BLaER1 treated with 17β-estradiol and CSF1 and Interleukin-3, amounts not matched to agents 10 nM and 100 nM (cell line): ENCODE results near the gene CFD.
"Not testable (repeated sequence)": the region's sequence is repeated elsewhere in the genome, so short reads cannot be mapped to it uniquely, and the experiment has no call there.

Experiments
- H3K27ac ChIP-seq, 11 experiments: shearing (Covaris generic); formaldehyde crosslinking; 2 replicates each; pipeline ENCODE4 v1.8.1; 2022
- H3K27me3 ChIP-seq, 11 experiments: shearing (Covaris generic); formaldehyde crosslinking; 2 replicates each; pipeline ENCODE4 v1.8.1; 2022
- H3K36me3 ChIP-seq, 11 experiments: shearing (Covaris generic); formaldehyde crosslinking; 2 replicates each; pipeline ENCODE4 v1.8.1; 2022
- H3K4me1 ChIP-seq, 10 experiments: shearing (Covaris generic); formaldehyde crosslinking; 2 replicates each; pipeline ENCODE4 v1.8.1; 2022
- H3K4me2 ChIP-seq, 11 experiments: shearing (Covaris generic); formaldehyde crosslinking; 2 replicates each; pipeline ENCODE4 v1.8.1; 2022
- H3K4me3 ChIP-seq, 10 experiments: shearing (Covaris generic); formaldehyde crosslinking; 2 replicates each; pipeline ENCODE4 v1.8.1; 2022
- H3K9ac ChIP-seq, 11 experiments: shearing (Covaris generic); formaldehyde crosslinking; 2 replicates each; pipeline ENCODE4 v1.8.1; 2022
- H3K9me3 ChIP-seq, 11 experiments: shearing (Covaris generic); formaldehyde crosslinking; replicated peaks in 1 of 11; 2 replicates each; pipeline ENCODE4 v1.8.1; 2022
- H4K20me1 ChIP-seq, 11 experiments: shearing (Covaris generic); formaldehyde crosslinking; 2 replicates each; pipeline ENCODE4 v1.8.1; 2022
- Cebpa-rat ChIP-seq, 11 experiments: shearing (Covaris generic); IDR thresholded peaks; 2 replicates each; pipeline ENCODE4 v1.8.1; 2022

The CFD gene

DNA sequence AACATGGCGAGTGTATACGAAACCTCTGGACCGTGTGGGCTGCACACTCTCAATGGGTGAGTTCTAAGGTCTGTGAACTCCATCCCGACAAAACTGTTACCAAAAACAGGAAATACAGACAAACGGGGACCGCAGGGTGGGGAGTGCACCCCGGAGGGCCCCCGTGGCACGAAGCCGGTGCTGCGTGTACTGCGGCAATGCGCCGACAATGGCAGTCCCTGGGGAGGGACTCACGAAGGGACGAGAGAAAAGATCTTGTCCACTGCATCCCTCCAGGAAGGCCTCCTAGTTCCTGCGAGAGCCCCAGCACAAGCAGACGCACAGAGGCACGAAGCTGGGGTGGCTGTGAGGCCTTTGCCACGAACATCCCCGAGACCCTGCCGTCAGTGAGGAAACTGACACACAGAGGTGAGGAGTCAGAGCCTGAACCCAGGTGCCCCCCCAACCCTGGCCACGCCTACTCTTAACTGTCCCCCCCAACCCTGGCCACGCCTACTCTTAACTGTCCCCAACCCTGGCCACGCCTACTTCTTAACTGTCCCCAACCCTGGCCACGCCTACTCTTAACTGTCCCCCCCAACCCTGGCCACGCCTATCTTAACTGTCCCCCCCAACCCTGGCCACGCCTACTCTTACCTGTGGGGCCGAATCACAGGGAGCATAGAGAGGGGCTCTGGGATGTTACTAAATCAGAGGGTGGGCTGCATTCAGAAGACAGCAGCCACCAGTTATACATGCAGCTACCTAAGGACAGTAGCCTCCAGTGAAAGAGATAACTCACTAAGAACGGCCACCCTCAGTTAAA, 29.3 kb downstream of the CFD start:
- Histone ChIP-seq H3K9me3 (no peaks in the 10 kb centered on the region), H3K4me1 (peaks cover 6 to 17% (median 10%) of the 10 kb centered on the region in 10 experiments; a peak in 18 of 20 replicates), H3K36me3 (peaks cover 62 to 75% (median 73%) of the 10 kb centered on the region in 11 experiments), H3K4me3 (no peak overlapping the region), H3K27me3 (no peaks in the 10 kb centered on the region), H3K9ac (no peak overlapping the region), H3K4me2 (no peak overlapping the region), H3K27ac (no peak overlapping the region), H4K20me1 (peaks cover 0 to 80% (median 33%) of the 10 kb centered on the region in 11 experiments; a peak in 15 of 22 replicates)
- TF ChIP-seq Cebpa-rat (IDR thresholded peaks at IDR 0.05), result no peak

DNA sequence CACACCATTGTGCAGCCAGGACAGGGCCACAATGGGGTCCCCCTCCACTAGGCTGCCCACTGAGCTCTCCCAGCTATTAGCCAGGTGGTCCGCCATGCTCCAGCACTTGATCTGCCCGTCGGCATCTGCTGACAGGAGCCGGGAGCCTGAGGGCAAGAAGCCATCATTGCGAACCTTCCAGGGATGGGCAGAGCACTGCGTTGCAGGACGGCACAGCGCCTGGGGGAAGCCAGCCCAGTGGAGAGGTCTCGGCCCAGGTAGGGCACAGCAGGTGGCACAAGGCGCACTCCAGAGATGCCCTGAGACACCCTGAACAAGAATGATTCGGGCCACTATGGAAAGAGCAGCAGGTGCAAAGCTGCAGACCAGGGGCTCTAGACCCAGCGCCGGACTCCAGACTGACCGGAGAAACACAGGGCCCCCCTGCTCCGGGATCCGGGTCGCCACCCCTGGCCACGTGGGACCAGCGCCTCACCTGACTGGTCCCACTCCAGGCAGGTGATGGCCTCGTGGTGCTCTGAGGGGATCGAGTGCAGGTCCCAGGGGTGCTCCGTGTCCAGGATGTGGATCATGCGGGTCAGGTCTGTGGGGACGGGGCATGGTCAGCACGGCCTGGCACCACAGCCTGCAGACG, 30.3 kb downstream of the CFD start:
- Histone ChIP-seq H3K36me3 (peaks cover 52 to 65% (median 63%) of the 10 kb centered on the region in 11 experiments), H3K4me2 (no peak overlapping the region), H3K4me1 (peaks cover 6 to 25% (median 13%) of the 10 kb centered on the region in 10 experiments; a peak in 18 of 20 replicates), H4K20me1 (peaks cover 0 to 71% (median 33%) of the 10 kb centered on the region in 11 experiments; a peak in 15 of 22 replicates), H3K9me3 (no peaks in the 10 kb centered on the region), H3K27me3 (no peaks in the 10 kb centered on the region), H3K4me3 (no peak overlapping the region), H3K27ac (no peak overlapping the region), H3K9ac (0 out of 22 replicates have a peak overlapping the region, but pooled peaks of 1 of the 11 experiments have one; percentile 3)
- TF ChIP-seq Cebpa-rat (IDR thresholded peaks at IDR 0.05), result no peak

DNA sequence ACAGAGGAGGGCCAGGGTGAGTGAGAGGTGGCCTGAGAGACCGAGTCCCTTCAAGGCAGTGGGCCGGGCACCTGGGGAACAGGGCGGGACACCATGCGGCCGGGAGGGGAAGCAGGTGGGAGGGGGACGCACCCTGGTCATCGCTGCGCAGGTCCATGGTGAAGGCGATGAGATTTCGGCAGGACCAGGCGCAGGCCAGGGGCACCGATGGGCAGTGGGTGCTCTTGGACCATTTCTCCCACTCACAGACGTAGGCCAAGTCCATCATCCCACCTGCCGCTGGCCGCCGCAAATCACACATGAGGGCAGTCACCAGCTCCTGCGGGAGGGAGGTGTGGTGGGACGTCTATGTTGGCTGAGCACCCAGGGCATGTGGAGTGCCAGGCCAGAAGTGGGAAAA, 31.4 kb downstream of the CFD start:
- no peaks in the 10 kb centered on the region for H3K9me3 ChIP-seq
- no peak for TF ChIP-seq Cebpa-rat (IDR thresholded peaks at IDR 0.05)
- peaks cover 6 to 25% (median 13%) of the 10 kb centered on the region in 10 experiments; a peak in 18 of 20 replicates for H3K4me1 ChIP-seq
- H3K27me3 ChIP-seq, result no peaks in the 10 kb centered on the region
- H4K20me1 ChIP-seq, result peaks cover 0 to 61% (median 33%) of the 10 kb centered on the region in 11 experiments; a peak in 15 of 22 replicates
- peak overlapping the region in 2 of 11 experiments; percentile 25 to 86; a peak in 1 of 22 replicates for H3K4me2 ChIP-seq
- H3K4me3 ChIP-seq, result no peak overlapping the region
- peaks cover 42 to 57% (median 53%) of the 10 kb centered on the region in 11 experiments for H3K36me3 ChIP-seq
- peak overlapping the region in 4 of 11 experiments; percentile 18 to 34 (median 24); a peak in 3 of 22 replicates for H3K9ac ChIP-seq
- H3K27ac ChIP-seq, result no peak overlapping the region

DNA sequence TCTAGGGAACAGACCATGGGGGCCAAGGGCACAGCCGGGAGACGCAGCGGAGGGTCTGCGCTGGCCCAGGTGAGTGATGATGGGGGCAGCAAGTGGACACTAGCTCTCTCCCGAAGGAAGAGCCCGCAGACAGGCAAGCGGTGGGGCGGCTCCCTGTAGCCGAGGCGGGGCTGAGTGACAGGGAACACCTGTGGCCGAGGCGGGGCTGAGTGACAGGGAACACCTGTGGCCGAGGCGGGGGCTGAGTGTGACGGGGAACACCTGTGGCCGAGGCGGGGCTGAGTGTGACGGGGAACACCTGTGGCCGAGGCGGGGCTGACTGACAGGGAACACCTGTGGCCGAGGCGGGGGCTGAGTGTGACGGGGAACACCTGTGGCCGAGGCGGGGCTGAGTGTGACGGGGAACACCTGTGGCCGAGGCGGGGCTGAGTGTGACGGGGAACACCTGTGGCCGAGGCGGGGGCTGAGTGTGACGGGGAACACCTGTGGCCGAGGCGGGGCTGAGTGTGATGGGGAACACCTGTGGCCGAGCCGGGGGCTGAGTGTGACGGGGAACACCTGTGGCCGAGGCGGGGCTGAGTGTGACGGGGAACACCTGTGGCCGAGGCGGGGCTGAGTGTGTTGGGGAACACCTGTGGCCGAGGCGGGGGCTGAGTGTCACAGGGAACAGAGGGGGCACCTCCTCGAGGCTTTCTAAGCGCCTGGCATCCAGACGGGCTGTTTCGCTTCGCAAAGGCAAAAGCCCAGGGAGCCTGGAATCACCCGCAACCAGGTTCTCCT, 32.1 kb downstream of the CFD start:
- peak overlapping the region; percentile 84 to 93 (median 88) for H3K4me2 ChIP-seq
- H3K4me3 ChIP-seq, result peak overlapping the region; percentile 71 to 90 (median 78)
- H3K27ac ChIP-seq, result peak overlapping the region in 9 of 11 experiments; percentile 90 to 97 (median 95); a peak in 15 of 22 replicates
- not testable (repeated sequence) for H3K9me3 ChIP-seq, H3K27me3 ChIP-seq
- peaks cover 42 to 57% (median 51%) of the 10 kb centered on the region in 11 experiments for H3K36me3 ChIP-seq
- H3K9ac ChIP-seq, result peak overlapping the region; percentile 91 to 97 (median 93)
- H4K20me1 ChIP-seq, result peaks cover 0 to 59% (median 33%) of the 10 kb centered on the region in 11 experiments; a peak in 15 of 22 replicates
- peaks cover 6 to 25% (median 13%) of the 10 kb centered on the region in 10 experiments; a peak in 18 of 20 replicates for H3K4me1 ChIP-seq

DNA sequence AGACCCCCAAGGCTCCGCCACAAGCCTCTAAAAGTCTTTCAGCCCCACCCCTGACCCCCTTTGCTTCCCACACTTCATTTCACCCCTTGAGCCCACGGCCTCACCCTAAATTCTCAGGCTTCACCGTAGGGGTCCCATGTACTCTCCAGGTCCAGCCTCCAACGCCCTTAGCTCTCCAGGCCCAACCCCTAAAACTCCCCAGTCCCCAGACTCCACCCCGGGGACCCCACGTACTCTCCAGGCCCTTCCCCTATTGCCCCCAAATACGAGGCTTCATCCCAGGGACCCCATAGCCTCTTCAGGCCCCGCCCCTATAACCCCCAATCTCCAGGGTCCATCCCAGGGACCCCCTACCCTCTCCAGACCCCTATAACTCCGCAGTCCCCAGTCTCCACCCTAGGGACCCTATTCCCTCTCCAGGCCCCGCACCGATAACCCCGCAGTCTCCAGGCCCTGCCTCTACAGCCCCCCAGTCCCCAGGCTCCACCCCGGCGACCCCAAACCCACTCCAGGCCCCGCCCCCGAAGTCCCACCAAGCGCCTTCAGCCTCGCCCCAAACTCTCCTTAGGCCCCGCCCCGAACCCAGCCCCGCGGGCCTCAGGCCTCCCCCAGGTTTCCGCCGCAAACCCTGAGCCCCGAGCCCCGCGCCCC, 32.9 kb downstream of the CFD start:
- Histone ChIP-seq H3K27me3 (no peaks in the 10 kb centered on the region), H3K9me3 (no peaks in the 10 kb centered on the region), H4K20me1 (peaks cover 0 to 57% (median 33%) of the 10 kb centered on the region in 11 experiments; a peak in 15 of 22 replicates), H3K4me1 (peaks cover 6 to 25% (median 13%) of the 10 kb centered on the region in 10 experiments; a peak in 18 of 20 replicates), H3K9ac (peak overlapping the region; percentile 91 to 97 (median 93)), H3K36me3 (peaks cover 42 to 57% (median 51%) of the 10 kb centered on the region in 11 experiments), H3K27ac (peak overlapping the region; percentile 90 to 97 (median 95)), H3K4me2 (peak overlapping the region; percentile 84 to 93 (median 88)), H3K4me3 (peak overlapping the region; percentile 71 to 90 (median 78))
- TF ChIP-seq Cebpa-rat (IDR thresholded peaks at IDR 0.05), result no peak

DNA sequence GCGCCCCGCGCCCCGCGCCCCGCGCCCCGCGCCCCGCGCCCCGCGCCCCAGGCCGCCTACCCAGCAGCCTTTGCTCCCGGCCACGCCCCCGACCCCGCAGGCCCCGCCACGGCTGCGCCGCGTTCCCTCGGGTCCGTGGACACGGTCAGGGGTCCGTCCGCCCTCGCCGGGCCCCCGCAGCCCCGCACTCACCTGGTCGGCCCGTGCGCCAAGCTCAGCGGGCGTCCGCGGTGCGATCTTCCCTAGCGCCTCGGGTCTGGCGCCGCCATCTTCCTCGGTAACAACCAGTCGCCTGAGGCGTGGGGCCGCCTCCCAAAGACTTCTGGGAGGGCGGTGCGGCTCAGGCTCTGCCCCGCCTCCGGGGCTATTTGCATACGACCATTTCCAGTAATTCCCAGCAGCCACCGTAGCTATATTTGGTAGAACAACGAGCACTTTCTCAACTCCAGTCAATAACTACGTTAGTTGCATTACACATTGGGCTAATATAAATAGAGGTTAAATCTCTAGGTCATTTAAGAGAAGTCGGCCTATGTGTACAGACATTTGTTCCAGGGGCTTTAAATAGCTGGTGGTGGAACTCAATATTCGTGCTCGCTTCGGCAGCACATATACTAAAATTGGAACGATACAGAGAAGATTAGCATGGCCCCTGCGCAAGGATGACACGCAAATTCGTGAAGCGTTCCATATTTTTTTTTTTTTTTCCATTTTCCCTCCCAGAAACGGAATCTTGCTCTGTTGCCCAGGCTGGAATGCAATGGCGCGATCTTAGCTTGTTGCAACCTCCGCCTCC, 33.6 kb downstream of the CFD start, which contains the start of the genes MED16 and RNU6-9:
Gene MED16 (minus strand): TSS at position 294 of the 796 bp plus-strand sequence. CDS start 2,056 bp downstream, outside the sequence.
Gene RNU6-9 (plus strand): TSS at position 591 of the 796 bp plus-strand sequence.
- Histone ChIP-seq H4K20me1 (peaks cover 0 to 61% (median 33%) of the 10 kb centered on the region in 11 experiments; a peak in 15 of 22 replicates), H3K4me1 (peaks cover 12 to 25% (median 20%) of the 10 kb centered on the region in 10 experiments; a peak in 19 of 20 replicates), H3K36me3 (peaks cover 40 to 55% (median 49%) of the 10 kb centered on the region in 11 experiments), H3K27ac (peak within 1 kb of the TSS; percentile 90 to 97 (median 95)), H3K4me3 (peak within 1 kb of the TSS; percentile 71 to 90 (median 78)), H3K9me3 (no peaks in the 10 kb centered on the region), H3K27me3 (no peaks in the 10 kb centered on the region), H3K9ac (peak within 1 kb of the TSS; percentile 91 to 97 (median 93)), H3K4me2 (peak within 1 kb of the TSS; percentile 84 to 93 (median 88))
- TF ChIP-seq Cebpa-rat (IDR thresholded peaks at IDR 0.05), result no peak

DNA sequence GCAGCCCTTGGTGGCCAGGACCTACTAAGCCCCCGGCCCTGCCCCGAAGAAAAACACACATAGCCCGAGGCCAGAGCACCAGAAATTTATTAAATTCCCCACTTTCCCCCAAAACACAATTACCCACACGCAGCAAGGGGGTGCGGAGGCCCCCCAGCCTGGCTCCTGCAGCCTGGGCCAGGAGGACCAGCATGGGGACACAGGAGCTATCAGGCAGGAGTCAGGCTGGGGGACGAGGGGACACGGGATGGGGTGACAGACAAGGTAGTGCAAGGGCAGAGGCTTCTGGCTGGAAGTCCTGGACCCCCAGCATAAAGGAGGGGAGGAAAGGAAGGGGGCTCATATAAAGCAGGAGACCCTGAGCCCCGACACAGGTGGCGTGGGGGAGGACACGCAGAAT, 37.0 kb downstream of the CFD start:
- Histone ChIP-seq H3K4me2 (no peak overlapping the region), H3K27ac (no peak overlapping the region)

More for the DNA sequence above, 37.0 kb downstream of the CFD start:
- Histone ChIP-seq H3K4me1 (peaks cover 15 to 41% (median 29%) of the 10 kb centered on the region in 10 experiments), H3K9ac (no peak overlapping the region), H3K4me3 (no peak overlapping the region), H3K36me3 (peaks cover 26 to 47% (median 35%) of the 10 kb centered on the region in 11 experiments; a peak in 20 of 22 replicates), H4K20me1 (peaks cover 7 to 57% (median 33%) of the 10 kb centered on the region in 11 experiments; a peak in 19 of 22 replicates), H3K9me3 (no peaks in the 10 kb centered on the region), H3K27me3 (no peaks in the 10 kb centered on the region)
- TF ChIP-seq Cebpa-rat (IDR thresholded peaks at IDR 0.05), result no peak
